Keratinocyte (primary cell): ENCODE measurements around the gene DHCR7. TPM values are rescaled to one million over a fixed set of nuclear protein-coding genes. Genes with fewer than 3 reads are reported as not detected.

Experiments
- DNase-seq: peaks from one replicate; pipeline ENCODE4 v3.0.0-alpha.2; 2011; ENCODE audit warnings: low read depth, missing footprints, low spot score
- FAIRE-seq: peaks from 2 replicates; lab custom pipeline; 2011; peaks lifted over from hg19 to GRCh38; lab: Jason Lieb, UNC
- H2AFZ ChIP-seq: 2 replicates; pipeline ENCODE4 v1.6.0; 2012; ENCODE audit warnings: low read length, control low read depth, inconsistent platforms; ENCODE audit not compliant: control insufficient read depth
- H3K27ac ChIP-seq: 2 replicates; pipeline ENCODE4 v1.5.1; 2011; ENCODE audit warnings: low read length; ENCODE audit not compliant: control insufficient read depth, insufficient read depth
- H3K27me3 ChIP-seq: 3 replicates; pipeline ENCODE4 v1.6.0; 2011; ENCODE audit warnings: low read length; ENCODE audit not compliant: control insufficient read depth, insufficient read depth; ENCODE audit errors: extremely low read depth
- H3K36me3 ChIP-seq, 2 experiments: 2 replicates in 1 of 2; 3 replicates in 1 of 2; pipeline ENCODE4 v1.5.1; 2011; ENCODE audit warnings: low read length in 2 of 2, mild to moderate bottlenecking in 1 of 2; ENCODE audit not compliant: control insufficient read depth in 2 of 2, insufficient read depth in 2 of 2; ENCODE audit errors: extremely low read depth in 1 of 2
- H3K4me1 ChIP-seq: 3 replicates; pipeline ENCODE4 v1.5.1; 2011; ENCODE audit warnings: low read length; ENCODE audit not compliant: control insufficient read depth, insufficient read depth; ENCODE audit errors: extremely low read depth
- H3K4me2 ChIP-seq: 3 replicates; pipeline ENCODE4 v1.6.0; 2011; ENCODE audit warnings: low read depth, low read length; ENCODE audit not compliant: control insufficient read depth, insufficient read depth; ENCODE audit errors: extremely low read depth
- H3K4me3 ChIP-seq, 3 experiments: fragments of 200-600 bp in 1 of 3; sonication (generic) in 1 of 3; 2 replicates in 2 of 3; 3 replicates in 1 of 3; pipeline ENCODE4 v1.5.1; 2011 to 2016; ENCODE audit warnings: low read length in 3 of 3, mild to moderate bottlenecking in 3 of 3, control low read depth in 2 of 3, inconsistent platforms in 1 of 3, low read depth in 1 of 3, mixed read lengths in 1 of 3, mixed run types in 1 of 3, moderate library complexity in 1 of 3; ENCODE audit not compliant: control insufficient read depth in 2 of 3, insufficient read depth in 2 of 3; ENCODE audit errors: extremely low read depth in 1 of 3
- H3K79me2 ChIP-seq: 2 replicates; pipeline ENCODE4 v1.6.0; 2012; ENCODE audit warnings: low read length; ENCODE audit not compliant: control insufficient read depth, insufficient read depth
- H3K9ac ChIP-seq: 3 replicates; pipeline ENCODE4 v1.6.0; 2011; ENCODE audit warnings: low read length; ENCODE audit not compliant: control insufficient read depth, insufficient read depth; ENCODE audit errors: extremely low read depth
- H3K9me1 ChIP-seq: 3 replicates; pipeline ENCODE4 v1.6.0; 2011; ENCODE audit warnings: low read length; ENCODE audit not compliant: control insufficient read depth, insufficient read depth; ENCODE audit errors: extremely low read depth
- H3K9me3 ChIP-seq: 2 replicates; pipeline ENCODE4 v1.5.1; 2012; ENCODE audit warnings: low read depth, low read length; ENCODE audit not compliant: control insufficient read depth
- H4K20me1 ChIP-seq: 3 replicates; pipeline ENCODE4 v1.6.0; 2011; ENCODE audit warnings: low read length; ENCODE audit not compliant: control insufficient read depth, insufficient read depth; ENCODE audit errors: extremely low read depth
- CTCF ChIP-seq, 3 experiments: IDR thresholded peaks in 1 of 3; conservative IDR thresholded peaks in 1 of 3; optimal IDR thresholded peaks in 1 of 3; 2 replicates in 2 of 3; 3 replicates in 1 of 3; pipeline versions ENCODE3 to v1.5.1; 2011; ENCODE audit warnings: low read length in 3 of 3, mild to moderate bottlenecking in 3 of 3, moderate library complexity in 2 of 3, control low read depth in 1 of 3, inconsistent platforms in 1 of 3; ENCODE audit not compliant: insufficient read depth in 2 of 3; ENCODE audit errors: extremely low read depth in 1 of 3
- EZH2 ChIP-seq: IDR thresholded peaks from one replicate; pipeline ENCODE4 v1.6.1; 2012; ENCODE audit warnings: inconsistent platforms, mild to moderate bottlenecking, low read length, moderate library complexity
- dilution Hi-C: fragments of 300-500 bp; cut with MboI; formaldehyde crosslinking; loops from one replicate; pipeline ENCODE4 v1.7.0; 2020; ENCODE audit warnings: low sequenced_read_pairs; ENCODE audit not compliant: extremely low pct_ligation_motif_present
- polyA plus RNA-seq, 5 experiments: library from polyadenylated mRNA; depleted of rRNA in 3 of 5; stranded (reverse) in 3 of 5; stranded (forward) in 1 of 5; unstranded in 1 of 5; fragments of >200 nt; gene quantifications; 1 replicate in 1 of 5; 2 replicates in 3 of 5; 3 replicates in 1 of 5; pipeline versions ENCODE4 v1.2.1 to v1.2.3, GENCODE V29; 2011 to 2012; ENCODE audit warnings: missing spikeins in 2 of 5, low read depth in 1 of 5, low replicate concordance in 1 of 5

Gene DHCR7
- polyA plus RNA-seq, 1 donor (not counting 4 experiments of a cell fraction or from before 2014, with no cell fraction given), result 143 TPM

GRCh38 chr11:71432761-71433647 is 15.2 kb downstream of the DHCR7 start:
- H3K36me3 ChIP-seq, result peaks cover 6 to 22% of the 10 kb centered on the region in 2 experiments
- dilution Hi-C loops, result no loop called here
- no peaks in the 10 kb centered on the region for H3K9me1 ChIP-seq
- no peak overlapping the region for H3K27ac ChIP-seq
- no peaks in the 10 kb centered on the region for H4K20me1 ChIP-seq
- H3K27me3 ChIP-seq, result no peaks in the 10 kb centered on the region
- no peaks in the 10 kb centered on the region for H3K9me3 ChIP-seq
- FAIRE-seq, result no peak
- no peaks in the 10 kb centered on the region for H3K4me1 ChIP-seq
- H2AFZ ChIP-seq, result no peak overlapping the region
- no peak overlapping the region for H3K4me3 ChIP-seq
- DNase-seq, result no peak
- TF ChIP-seq EZH2, result no peak
- no peak for TF ChIP-seq CTCF (optimal IDR thresholded peaks at IDR 0.05 in 1 of 3, IDR thresholded peaks at IDR 0.05 in 1 of 3, conservative IDR thresholded peaks at IDR 0.05 in 1 of 3; ENCODE audit: extremely low read depth in 1 of 3, insufficient read depth in 2 of 3, low read length in 3 of 3)
- no peak overlapping the region for H3K9ac ChIP-seq
- no peak overlapping the region for H3K4me2 ChIP-seq
- no peaks in the 10 kb centered on the region for H3K79me2 ChIP-seq

GRCh38 chr11:71431271-71431670 is 16.9 kb downstream of the DHCR7 start:
- FAIRE-seq (no peak), DNase-seq (no peak)
- no peak overlapping the region for H3K4me2 ChIP-seq
- no peaks in the 10 kb centered on the region for H4K20me1 ChIP-seq
- no peak overlapping the region for H3K4me3 ChIP-seq
- peaks cover 3 to 11% of the 10 kb centered on the region in 2 experiments for H3K36me3 ChIP-seq
- no peaks in the 10 kb centered on the region for H3K9me1 ChIP-seq
- TF ChIP-seq CTCF (optimal IDR thresholded peaks at IDR 0.05 in 1 of 3, IDR thresholded peaks at IDR 0.05 in 1 of 3, conservative IDR thresholded peaks at IDR 0.05 in 1 of 3; ENCODE audit: extremely low read depth in 1 of 3, insufficient read depth in 2 of 3, low read length in 3 of 3), result no peak
- no peak for TF ChIP-seq EZH2
- H3K27ac ChIP-seq, result no peak overlapping the region
- no peaks in the 10 kb centered on the region for H3K27me3 ChIP-seq
- H3K79me2 ChIP-seq, result no peaks in the 10 kb centered on the region
- H3K9ac ChIP-seq, result no peak overlapping the region
- H3K9me3 ChIP-seq, result no peaks in the 10 kb centered on the region
- H2AFZ ChIP-seq, result no peak overlapping the region
- dilution Hi-C loops, result no loop called here
- peaks cover 4% of the 10 kb centered on the region for H3K4me1 ChIP-seq
